Neural cell (in vitro differentiated cells): ENCODE data around the gene RFTN1. TPM values are rescaled to one million over a fixed set of nuclear protein-coding genes. Genes with fewer than 3 reads are reported as not detected.

Experiments
- H2AFZ ChIP-seq: fragments of 200-600, 300-800 bp; sonication (generic), shearing (Covaris generic); 2 replicates; pipeline ENCODE4 v1.6.0; 2014; ENCODE audit warnings: low read depth, mild to moderate bottlenecking, antibody characterized with exemption, low read length, moderate library complexity
- H3F3A ChIP-seq: fragments of 200-600 bp; shearing (Covaris generic); 2 replicates; pipeline ENCODE4 v1.6.1; 2016; ENCODE audit warnings: mild to moderate bottlenecking, moderate library complexity, mixed read lengths, antibody characterized with exemption, low read length; ENCODE audit not compliant: insufficient read depth, poor library complexity, severe bottlenecking
- H3K27ac ChIP-seq: fragments of 200-600, 300-800 bp; sonication (generic), shearing (Covaris generic); 2 replicates; pipeline ENCODE4 v1.5.1; 2014; ENCODE audit warnings: mild to moderate bottlenecking, low read length, moderate library complexity
- H3K27me3 ChIP-seq: fragments of 300-800, 200-600 bp; sonication (generic), shearing (Covaris generic); 2 replicates; pipeline ENCODE4 v1.6.0; 2014; ENCODE audit warnings: mild to moderate bottlenecking, low read depth, low read length, moderate library complexity; ENCODE audit not compliant: insufficient read depth
- H3K36me3 ChIP-seq: fragments of 300-800, 200-600 bp; sonication (generic), shearing (Covaris generic); 2 replicates; pipeline ENCODE4 v1.5.1; 2014; ENCODE audit warnings: mild to moderate bottlenecking, antibody characterized with exemption, low read length, moderate library complexity; ENCODE audit not compliant: insufficient read depth
- H3K4me2 ChIP-seq: fragments of 300-800, 200-600 bp; sonication (generic), shearing (Covaris generic); 2 replicates; pipeline ENCODE4 v1.6.0; 2014; ENCODE audit warnings: mild to moderate bottlenecking, low read length
- H3K4me3 ChIP-seq: fragments of 300-800, 200-600 bp; sonication (generic), shearing (Covaris generic); 2 replicates; pipeline ENCODE4 v1.5.1; 2014; ENCODE audit warnings: mild to moderate bottlenecking, low read length, moderate library complexity
- H3K79me2 ChIP-seq: fragments of 200-600 bp; shearing (Covaris generic); replicated peaks from 2 replicates; pipeline ENCODE4 v1.6.0; 2014; ENCODE audit warnings: mild to moderate bottlenecking, low read length, moderate library complexity; ENCODE audit not compliant: insufficient read depth
- H3K9ac ChIP-seq: fragments of 300-800, 200-600 bp; sonication (generic), shearing (Covaris generic); 2 replicates; pipeline ENCODE4 v1.6.1; 2016; ENCODE audit warnings: mild to moderate bottlenecking, low read length, mixed read lengths
- H3K9me2 ChIP-seq: fragments of 200-600 bp; shearing (Covaris generic); 2 replicates; pipeline ENCODE4 v1.6.1; 2016; ENCODE audit warnings: mild to moderate bottlenecking, low read length, mixed read lengths; ENCODE audit not compliant: insufficient read depth
- H3K9me3 ChIP-seq: fragments of 200-600, 300-800 bp; sonication (generic), shearing (Covaris generic); 2 replicates; pipeline ENCODE4 v1.6.1; 2016; ENCODE audit warnings: mild to moderate bottlenecking, mixed run types, low read length, moderate library complexity, mixed read lengths
- H4K20me1 ChIP-seq: fragments of 200-600 bp; shearing (Covaris generic); 2 replicates; pipeline ENCODE4 v1.6.1; 2016; ENCODE audit warnings: mild to moderate bottlenecking, mixed run types; ENCODE audit not compliant: insufficient read depth
- EP300 ChIP-seq: fragments of 450-650 bp; conservative IDR thresholded peaks from 2 replicates; pipeline ENCODE4 v1.6.1; 2014; ENCODE audit warnings: antibody characterized with exemption, mild to moderate bottlenecking, moderate library complexity; ENCODE audit not compliant: poor library complexity, severe bottlenecking
- EZH2 ChIP-seq: fragments of 200-600, 300-800 bp; shearing (Covaris generic), sonication (generic); IDR thresholded peaks from 2 replicates; pipeline ENCODE4 v1.6.1; 2014; ENCODE audit warnings: antibody characterized with exemption, low read length, borderline replicate concordance, mild to moderate bottlenecking; ENCODE audit not compliant: insufficient read depth, poor library complexity, severe bottlenecking
- MXI1 ChIP-seq: fragments of 450-650 bp; conservative IDR thresholded peaks from 2 replicates; pipeline ENCODE4 v1.6.1; 2014; ENCODE audit warnings: antibody characterized with exemption, mild to moderate bottlenecking; ENCODE audit not compliant: poor library complexity, severe bottlenecking
- POLR2AphosphoS5 ChIP-seq: IDR thresholded peaks from 2 replicates; pipeline ENCODE4 v1.6.1; 2012
- RAD21 ChIP-seq: fragments of 450-650 bp; conservative IDR thresholded peaks from 2 replicates; pipeline ENCODE4 v1.6.1; 2014; ENCODE audit warnings: antibody characterized with exemption, mild to moderate bottlenecking, moderate library complexity
- SMC3 ChIP-seq: fragments of 450-650 bp; conservative IDR thresholded peaks from 2 replicates; pipeline ENCODE4 v1.6.1; 2014; ENCODE audit warnings: antibody characterized with exemption, mild to moderate bottlenecking, moderate library complexity; ENCODE audit not compliant: poor library complexity
- TAF1 ChIP-seq: IDR thresholded peaks from 2 replicates; pipeline ENCODE4 v1.6.1; 2012; ENCODE audit warnings: low read depth
- polyA plus RNA-seq: library from polyadenylated mRNA; depleted of rRNA; stranded (reverse); fragments of >200 nt; gene quantifications from 2 replicates; pipeline ENCODE4 v1.2.3, GENCODE V29; 2014
- TF ChIP-seq, protein P1 (sequence below): fragments of 450-650 bp; IDR thresholded peaks from 2 replicates; pipeline ENCODE4 v1.5.1; 2014; ENCODE audit warnings: antibody characterized with exemption, mild to moderate bottlenecking, moderate library complexity; ENCODE audit not compliant: poor library complexity, severe bottlenecking
- TF ChIP-seq, protein P2 (sequence below): IDR thresholded peaks from 2 replicates; pipeline ENCODE4 v1.6.1; 2012; ENCODE audit warnings: borderline replicate concordance

The RFTN1 gene
- polyA plus RNA-seq, 1 donor from 2014 or later = 36.8 TPM

DNA sequence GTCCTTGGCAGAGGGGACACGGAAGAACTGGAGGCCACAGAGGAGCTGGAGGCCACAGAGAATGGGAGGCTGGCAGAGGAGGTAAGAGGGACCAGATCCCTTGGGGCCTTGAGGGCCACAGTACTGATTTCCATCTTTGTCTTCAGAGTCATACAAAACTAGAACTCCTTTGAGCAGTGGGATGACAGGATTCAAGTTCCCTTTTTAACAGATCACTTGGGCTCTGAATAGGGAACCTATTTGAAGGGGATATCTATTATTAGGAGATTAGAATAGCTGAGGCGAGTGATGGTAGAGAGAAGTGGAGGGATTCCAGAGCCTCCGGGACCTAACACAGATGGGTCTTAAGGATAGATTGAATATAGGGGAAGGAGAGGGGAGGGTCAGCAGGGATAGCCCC, 192.8 kb downstream of the RFTN1 start:
- Histone ChIP-seq H3K9ac (no peak overlapping the region), H3K27ac (no peak overlapping the region), H3K4me2 (no peak overlapping the region), H2AFZ (no peak overlapping the region), H3K79me2 (no peaks in the 10 kb centered on the region), H3K36me3 (no peaks in the 10 kb centered on the region), H3K27me3 (no peaks in the 10 kb centered on the region), H3K9me3 (no peaks in the 10 kb centered on the region), H3K9me2 (no peaks in the 10 kb centered on the region), H3F3A (no peaks in the 10 kb centered on the region), H4K20me1 (no peaks in the 10 kb centered on the region), H3K4me3 (no peak overlapping the region)
- TF ChIP-seq POLR2AphosphoS5 (no peak), MXI1 (no peak), RAD21 (no peak), EP300 (no peak), SMC3 (no peak), EZH2 (no peak), TAF1 (no peak)
- TF ChIP-seq, protein P1, sequence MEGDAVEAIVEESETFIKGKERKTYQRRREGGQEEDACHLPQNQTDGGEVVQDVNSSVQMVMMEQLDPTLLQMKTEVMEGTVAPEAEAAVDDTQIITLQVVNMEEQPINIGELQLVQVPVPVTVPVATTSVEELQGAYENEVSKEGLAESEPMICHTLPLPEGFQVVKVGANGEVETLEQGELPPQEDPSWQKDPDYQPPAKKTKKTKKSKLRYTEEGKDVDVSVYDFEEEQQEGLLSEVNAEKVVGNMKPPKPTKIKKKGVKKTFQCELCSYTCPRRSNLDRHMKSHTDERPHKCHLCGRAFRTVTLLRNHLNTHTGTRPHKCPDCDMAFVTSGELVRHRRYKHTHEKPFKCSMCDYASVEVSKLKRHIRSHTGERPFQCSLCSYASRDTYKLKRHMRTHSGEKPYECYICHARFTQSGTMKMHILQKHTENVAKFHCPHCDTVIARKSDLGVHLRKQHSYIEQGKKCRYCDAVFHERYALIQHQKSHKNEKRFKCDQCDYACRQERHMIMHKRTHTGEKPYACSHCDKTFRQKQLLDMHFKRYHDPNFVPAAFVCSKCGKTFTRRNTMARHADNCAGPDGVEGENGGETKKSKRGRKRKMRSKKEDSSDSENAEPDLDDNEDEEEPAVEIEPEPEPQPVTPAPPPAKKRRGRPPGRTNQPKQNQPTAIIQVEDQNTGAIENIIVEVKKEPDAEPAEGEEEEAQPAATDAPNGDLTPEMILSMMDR = no peak
- TF ChIP-seq, protein P2, sequence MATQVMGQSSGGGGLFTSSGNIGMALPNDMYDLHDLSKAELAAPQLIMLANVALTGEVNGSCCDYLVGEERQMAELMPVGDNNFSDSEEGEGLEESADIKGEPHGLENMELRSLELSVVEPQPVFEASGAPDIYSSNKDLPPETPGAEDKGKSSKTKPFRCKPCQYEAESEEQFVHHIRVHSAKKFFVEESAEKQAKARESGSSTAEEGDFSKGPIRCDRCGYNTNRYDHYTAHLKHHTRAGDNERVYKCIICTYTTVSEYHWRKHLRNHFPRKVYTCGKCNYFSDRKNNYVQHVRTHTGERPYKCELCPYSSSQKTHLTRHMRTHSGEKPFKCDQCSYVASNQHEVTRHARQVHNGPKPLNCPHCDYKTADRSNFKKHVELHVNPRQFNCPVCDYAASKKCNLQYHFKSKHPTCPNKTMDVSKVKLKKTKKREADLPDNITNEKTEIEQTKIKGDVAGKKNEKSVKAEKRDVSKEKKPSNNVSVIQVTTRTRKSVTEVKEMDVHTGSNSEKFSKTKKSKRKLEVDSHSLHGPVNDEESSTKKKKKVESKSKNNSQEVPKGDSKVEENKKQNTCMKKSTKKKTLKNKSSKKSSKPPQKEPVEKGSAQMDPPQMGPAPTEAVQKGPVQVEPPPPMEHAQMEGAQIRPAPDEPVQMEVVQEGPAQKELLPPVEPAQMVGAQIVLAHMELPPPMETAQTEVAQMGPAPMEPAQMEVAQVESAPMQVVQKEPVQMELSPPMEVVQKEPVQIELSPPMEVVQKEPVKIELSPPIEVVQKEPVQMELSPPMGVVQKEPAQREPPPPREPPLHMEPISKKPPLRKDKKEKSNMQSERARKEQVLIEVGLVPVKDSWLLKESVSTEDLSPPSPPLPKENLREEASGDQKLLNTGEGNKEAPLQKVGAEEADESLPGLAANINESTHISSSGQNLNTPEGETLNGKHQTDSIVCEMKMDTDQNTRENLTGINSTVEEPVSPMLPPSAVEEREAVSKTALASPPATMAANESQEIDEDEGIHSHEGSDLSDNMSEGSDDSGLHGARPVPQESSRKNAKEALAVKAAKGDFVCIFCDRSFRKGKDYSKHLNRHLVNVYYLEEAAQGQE = no peak

DNA sequence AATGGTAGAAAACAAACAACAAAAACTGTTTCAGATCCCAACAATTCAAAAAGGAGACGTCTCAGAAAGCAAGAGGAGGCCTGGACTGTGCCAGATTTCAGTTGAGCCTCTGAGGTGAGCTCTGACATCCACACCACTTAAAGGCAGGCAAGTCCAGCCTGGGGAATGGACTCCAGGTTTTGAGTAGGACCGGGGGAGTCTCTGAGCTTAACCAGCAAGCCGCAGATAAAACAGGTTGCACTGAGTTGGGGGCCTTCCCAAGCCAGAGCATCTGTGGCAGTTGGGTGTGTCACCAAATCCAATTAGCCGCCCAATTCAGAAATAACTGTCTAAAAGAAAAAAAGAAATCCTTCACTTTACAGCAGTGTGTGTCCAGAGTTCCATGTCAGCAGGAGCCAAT, 193.8 kb downstream of the RFTN1 start:
- Histone ChIP-seq H2AFZ (no peak overlapping the region), H3K27ac (no peak overlapping the region), H3K4me3 (no peak overlapping the region), H3K9ac (no peak overlapping the region), H4K20me1 (no peaks in the 10 kb centered on the region), H3F3A (no peaks in the 10 kb centered on the region), H3K9me3 (no peaks in the 10 kb centered on the region), H3K36me3 (no peaks in the 10 kb centered on the region), H3K79me2 (no peaks in the 10 kb centered on the region), H3K27me3 (no peaks in the 10 kb centered on the region), H3K4me2 (no peak overlapping the region), H3K9me2 (no peaks in the 10 kb centered on the region)
- TF ChIP-seq MXI1 = no peak
- TF ChIP-seq SMC3 = no peak
- no peak for TF ChIP-seq TAF1
- no peak for TF ChIP-seq RAD21
- TF ChIP-seq EZH2 = no peak
